Thymus (tissue), 11 donors: ENCODE results near the gene VPS36. TPM values are rescaled to one million over a fixed set of nuclear protein-coding genes. Genes with fewer than 3 reads are reported as not detected.
"Not testable (repeated sequence)": the region's sequence is repeated elsewhere in the genome, so short reads cannot be mapped to it uniquely, and the experiment has no call there.

ENCODE experiments used
- DNase-seq, 9 donors: peaks; one replicate each; pipeline ENCODE4 v3.0.0-alpha.2; 2013; ENCODE audit warnings: low spot score in 9 of 9, low read depth in 6 of 9, missing footprints in 1 of 9
- H3K27ac ChIP-seq, 2 donors: one replicate each; pipeline ENCODE4 v1.5.1; 2013; ENCODE audit warnings: control low read depth in 1 of 2, low read depth in 1 of 2, low read length in 1 of 2, mild to moderate bottlenecking in 1 of 2, moderate library complexity in 1 of 2
- H3K27me3 ChIP-seq, 2 donors: one replicate each; pipeline ENCODE4 v1.5.1; 2013; ENCODE audit warnings: low read length in 1 of 2; ENCODE audit not compliant: control insufficient read depth in 2 of 2, insufficient read depth in 1 of 2
- H3K36me3 ChIP-seq, 2 donors: one replicate each; pipeline ENCODE4 v1.5.1; 2013; ENCODE audit warnings: low read length in 1 of 2, mild to moderate bottlenecking in 1 of 2, moderate library complexity in 1 of 2; ENCODE audit not compliant: control insufficient read depth in 2 of 2, insufficient read depth in 2 of 2
- H3K4me1 ChIP-seq, 2 donors: one replicate each; pipeline ENCODE4 v1.5.1; 2013; ENCODE audit warnings: low read length in 2 of 2; ENCODE audit not compliant: control insufficient read depth in 2 of 2, insufficient read depth in 2 of 2
- H3K4me3 ChIP-seq, 2 donors: one replicate each; pipeline ENCODE4 v1.5.1; 2013; ENCODE audit warnings: low read length in 2 of 2, control low read depth in 1 of 2, mild to moderate bottlenecking in 1 of 2
- H3K9me3 ChIP-seq, 2 donors: one replicate each; pipeline ENCODE4 v1.5.1; 2013; ENCODE audit warnings: low read length in 1 of 2, mild to moderate bottlenecking in 1 of 2; ENCODE audit not compliant: control insufficient read depth in 2 of 2, insufficient read depth in 1 of 2
- WGBS: extraction: QIAGEN DNeasy Blood & Tissue Kit; methylation state at CpG from one replicate; pipeline ENCODE4 v1.1.7; 2013; 5-methylcytosine and 5-hydroxymethylcytosine counted together
- polyA plus RNA-seq: library from polyadenylated mRNA; stranded (reverse); fragments of 200-250 nt; gene quantifications from one replicate; pipeline ENCODE4 v1.2.3, GENCODE V29; 2013
- total RNA-seq: library from RNA; stranded (reverse); fragments of 120-200 nt; gene quantifications from one replicate; pipeline ENCODE4 v1.2.4, GENCODE V29; 2013
- donor health status: healthy.

VPS36 gene
- total and polyA plus RNA-seq, 2 donors, result 29.6 to 35.7 TPM

DNA sequence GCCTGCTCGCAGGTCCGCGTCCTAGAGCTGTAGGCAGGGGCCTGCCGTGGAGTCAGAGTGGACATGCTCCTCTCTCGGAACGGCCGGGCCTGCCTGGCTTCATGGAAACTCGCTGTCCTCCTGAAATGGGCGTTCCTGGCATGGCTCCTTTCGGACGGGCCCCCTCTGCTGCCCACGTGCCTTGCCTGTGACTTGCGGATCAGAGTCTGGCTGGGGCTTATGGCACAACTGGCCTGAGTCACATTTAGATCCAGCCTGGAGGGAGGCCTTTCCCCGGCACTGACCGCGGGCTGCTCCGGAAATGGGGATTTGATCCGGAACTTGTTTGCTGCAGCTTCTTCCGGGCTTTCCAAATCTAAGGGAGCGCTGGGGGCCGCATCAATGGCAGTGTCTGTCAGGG lies 72.5 kb downstream of the VPS36 start:
- Histone ChIP-seq H3K36me3 (no peaks in the 10 kb centered on the region), H3K27me3 (no peaks in the 10 kb centered on the region), H3K9me3 (peaks cover 0 to 5% of the 10 kb centered on the region in 2 donors), H3K27ac (no peak overlapping the region), H3K4me3 (no peak overlapping the region), H3K4me1 (no peaks in the 10 kb centered on the region)
- WGBS, result 97% methylated on average over 21 of the region's 21 CpGs
- no peak for DNase-seq

DNA sequence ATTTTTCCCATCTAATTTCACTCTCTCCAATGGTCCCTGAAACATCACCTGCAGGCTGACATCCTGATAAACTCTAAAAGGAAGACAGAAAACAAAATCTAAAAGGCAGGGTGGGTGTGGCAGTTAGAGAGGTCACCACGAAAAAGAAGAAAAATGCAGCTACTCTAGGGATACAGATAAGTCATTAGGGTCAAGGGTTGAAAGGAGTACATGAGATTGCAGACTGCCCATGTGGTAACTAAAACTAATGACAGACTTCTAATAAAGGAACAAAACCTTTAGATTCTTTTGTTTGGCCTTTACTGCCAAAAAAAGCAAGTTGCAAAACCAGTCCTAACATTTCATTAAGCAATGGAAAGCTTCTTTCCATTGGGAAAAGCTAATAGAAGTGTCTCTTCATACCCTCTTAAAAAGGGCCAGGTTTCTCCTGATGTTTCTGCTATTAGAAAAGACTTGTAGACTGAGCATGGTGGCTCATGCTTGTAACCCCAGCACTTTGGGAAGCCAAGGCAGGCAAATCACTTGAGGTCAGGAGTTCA lies 75.5 kb downstream of the VPS36 start:
- Histone ChIP-seq H3K4me3 (no peak overlapping the region), H3K27me3 (no peaks in the 10 kb centered on the region), H3K4me1 (no peaks in the 10 kb centered on the region), H3K36me3 (no peaks in the 10 kb centered on the region), H3K9me3 (peaks cover 0 to 5% of the 10 kb centered on the region in 2 donors), H3K27ac (no peak overlapping the region)
- WGBS, result 94% methylated on average over 1 of the region's 1 CpG
- no peak for DNase-seq

DNA sequence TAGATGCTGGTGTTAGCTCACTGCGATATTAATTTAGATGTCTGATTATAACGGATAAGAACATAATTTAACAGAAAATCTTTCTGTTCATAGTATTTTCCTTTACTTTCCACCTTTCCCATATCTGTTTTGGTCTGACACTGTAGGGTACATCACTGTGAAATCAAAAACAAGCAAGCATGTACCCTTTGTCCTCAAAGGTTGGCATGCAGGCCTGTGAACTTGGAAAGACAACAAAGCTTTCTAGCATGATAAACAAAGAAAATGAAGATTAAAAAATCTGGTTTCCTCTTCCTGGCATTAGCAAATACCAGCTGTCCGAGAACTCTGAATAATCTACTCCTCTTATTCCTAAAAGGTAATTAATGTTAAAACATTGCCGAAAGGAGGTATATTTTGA lies 76.0 kb downstream of the VPS36 start:
- no peaks in the 10 kb centered on the region for H3K4me1 ChIP-seq
- H3K27me3 ChIP-seq, result no peaks in the 10 kb centered on the region
- peaks cover 0 to 5% of the 10 kb centered on the region in 2 donors for H3K9me3 ChIP-seq
- H3K27ac ChIP-seq, result no peak overlapping the region
- no peak for DNase-seq
- WGBS, result 97% methylated on average over 4 of the region's 4 CpGs
- no peaks in the 10 kb centered on the region for H3K36me3 ChIP-seq
- H3K4me3 ChIP-seq, result no peak overlapping the region

- 98% methylated on average over 1 of the region's 1 CpG for WGBS
- H3K27me3 ChIP-seq, H3K4me1 ChIP-seq, H3K36me3 ChIP-seq, DNase-seq, H3K4me3 ChIP-seq, H3K9me3 ChIP-seq, H3K27ac ChIP-seq: not testable (repeated sequence)
Observed at GRCh38 chr13:52373277-52373676, 77.2 kb downstream of the VPS36 start.

DNA sequence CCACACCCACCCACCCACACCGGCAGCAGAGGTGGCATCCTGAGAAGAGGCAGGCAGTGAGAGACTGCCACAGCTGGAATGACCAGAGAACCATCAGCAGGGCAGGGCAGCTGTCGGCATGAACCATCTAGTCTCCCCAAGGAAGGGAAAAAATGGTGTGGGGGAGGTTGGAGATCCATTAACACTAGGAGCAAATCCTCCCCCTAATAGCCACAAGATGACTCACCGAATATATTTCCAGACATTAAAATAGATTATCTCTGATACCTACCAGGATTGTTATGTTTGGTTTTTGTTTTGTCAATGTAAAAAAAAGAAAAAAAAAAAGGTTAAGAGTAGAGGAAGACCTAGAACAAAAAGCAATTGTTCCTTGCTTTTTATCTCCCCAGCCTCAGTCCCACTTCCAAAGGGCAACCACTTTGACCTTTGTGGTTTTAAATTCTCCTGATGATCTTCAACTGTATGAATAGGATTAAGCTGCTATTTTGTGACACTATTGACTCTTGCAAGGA lies 78.6 kb downstream of the VPS36 start:
- no peaks in the 10 kb centered on the region for H3K36me3 ChIP-seq
- H3K27ac ChIP-seq, result no peak overlapping the region
- no peak for DNase-seq
- H3K4me3 ChIP-seq, result no peak overlapping the region
- no peaks in the 10 kb centered on the region for H3K9me3 ChIP-seq
- WGBS, result 92% methylated on average over 3 of the region's 3 CpGs
- no peaks in the 10 kb centered on the region for H3K27me3 ChIP-seq
- H3K4me1 ChIP-seq, result no peaks in the 10 kb centered on the region

- 95% methylated on average over 4 of the region's 4 CpGs for WGBS
- Histone ChIP-seq H3K27ac (no peak overlapping the region), H3K9me3 (no peaks in the 10 kb centered on the region), H3K27me3 (no peaks in the 10 kb centered on the region), H3K4me1 (no peaks in the 10 kb centered on the region), H3K4me3 (no peak overlapping the region), H3K36me3 (no peaks in the 10 kb centered on the region)
- no peak for DNase-seq
Observed at GRCh38 chr13:52366291-52366690, 84.1 kb downstream of the VPS36 start.

Other genes starting within 250 kb of the VPS36 start
- 2.9 TPM for gene THSD1, start 44.5 kb downstream of the VPS36 start, total RNA-seq
- gene THSD1, start 44.5 kb downstream of the VPS36 start, polyA plus RNA-seq, result 3.3 TPM
- 39.5 TPM for gene CKAP2, start 4.8 kb upstream of the VPS36 start, total RNA-seq
- 13.4 TPM for gene CKAP2, start 4.8 kb upstream of the VPS36 start, polyA plus RNA-seq
- 7.6 TPM for gene HNRNPA1L2, start 191.8 kb upstream of the VPS36 start, total RNA-seq
- gene HNRNPA1L2, start 191.8 kb upstream of the VPS36 start, polyA plus RNA-seq, result 30.7 TPM
- 38.4 TPM for gene SUGT1, start 202.2 kb upstream of the VPS36 start, total RNA-seq
- 47.8 TPM for gene SUGT1, start 202.2 kb upstream of the VPS36 start, polyA plus RNA-seq